ENCODE measurements around the gene PROM2. TPM values are rescaled to one million over a fixed set of nuclear protein-coding genes. Genes with fewer than 3 reads are reported as not detected.

Gene PROM2
- total and polyA plus RNA-seq, 7 experiments from 2014 or later: 0.24 to 1.2 (median 0.57) TPM; not detected in 2

GRCh38 chr2:95328358-95329125, 54.3 kb downstream of the PROM2 start:
- Mint-ChIP-seq H3K27me3 (no peaks in the 10 kb centered on the region), H3K36me3 (no peaks in the 10 kb centered on the region), H3K4me3 (no peak overlapping the region), H3K27ac (no peak overlapping the region), H3K9me3 (peaks cover 0 to 7% (median 0%) of the 10 kb centered on the region in 11 donors), H3K4me1 (no peaks in the 10 kb centered on the region)
- no peaks in the 10 kb centered on the region for H3K27me3 ChIP-seq (ENCODE audit: control insufficient read depth in 2 of 2, insufficient read depth in 2 of 2, low read length in 2 of 2)
- POLR2A ChIA-PET: no interaction called here
- H3K4me3 ChIP-seq (ENCODE audit: low read length): no peak overlapping the region
- CTCF ChIA-PET: no interaction called here
- H3K9me3 ChIP-seq (ENCODE audit: control insufficient read depth in 2 of 3, low read length in 3 of 3): no peaks in the 10 kb centered on the region
- DNase-seq: no peak
- H3K4me1 ChIP-seq (ENCODE audit: control insufficient read depth in 2 of 2, insufficient read depth in 2 of 2, low read length in 2 of 2): no peaks in the 10 kb centered on the region
- no peaks in the 10 kb centered on the region for H3K36me3 ChIP-seq (ENCODE audit: control insufficient read depth in 2 of 3, insufficient read depth in 3 of 3, low read length in 3 of 3)
- H3K27ac ChIP-seq (ENCODE audit: low read depth, low read length): no peak overlapping the region
- intact Hi-C loops (cut with micrococcal nuclease): no loop called here
- no peak for ATAC-seq

- H3K4me1 Mint-ChIP-seq: no peaks in the 10 kb centered on the region
- ChIA-PET POLR2A (no interaction called here), CTCF (no interaction called here)
- peaks cover 0 to 3% (median 0%) of the 10 kb centered on the region in 5 donors for H3K27me3 Mint-ChIP-seq
- no peak overlapping the region for H3K27ac ChIP-seq (ENCODE audit: low read depth, low read length)
- H3K27ac Mint-ChIP-seq: no peak overlapping the region
- ATAC-seq (no peak), DNase-seq (no peak)
- no peaks in the 10 kb centered on the region for H3K36me3 Mint-ChIP-seq
- H3K4me3 Mint-ChIP-seq: no peak overlapping the region
- intact Hi-C loops (cut with micrococcal nuclease): no loop called here
- H3K4me1 ChIP-seq (ENCODE audit: control insufficient read depth in 2 of 2, insufficient read depth in 2 of 2, low read length in 2 of 2): no peaks in the 10 kb centered on the region
- H3K36me3 ChIP-seq (ENCODE audit: control insufficient read depth in 2 of 3, insufficient read depth in 3 of 3, low read length in 3 of 3): no peaks in the 10 kb centered on the region
- peaks cover 0 to 7% (median 0%) of the 10 kb centered on the region in 11 donors for H3K9me3 Mint-ChIP-seq
- no peak overlapping the region for H3K4me3 ChIP-seq (ENCODE audit: low read length)
- no peaks in the 10 kb centered on the region for H3K9me3 ChIP-seq (ENCODE audit: control insufficient read depth in 2 of 3, low read length in 3 of 3)
- H3K27me3 ChIP-seq (ENCODE audit: control insufficient read depth in 2 of 2, insufficient read depth in 2 of 2, low read length in 2 of 2): no peaks in the 10 kb centered on the region
Measured at GRCh38 chr2:95329401-95329800, 55.2 kb downstream of the PROM2 start.

- H3K27ac Mint-ChIP-seq: no peak overlapping the region
- Histone ChIP-seq H3K9me3 (ENCODE audit: control insufficient read depth in 2 of 3, low read length in 3 of 3) (no peaks in the 10 kb centered on the region), H3K27me3 (ENCODE audit: control insufficient read depth in 2 of 2, insufficient read depth in 2 of 2, low read length in 2 of 2) (no peaks in the 10 kb centered on the region), H3K4me3 (ENCODE audit: low read length) (no peak overlapping the region), H3K27ac (ENCODE audit: low read depth, low read length) (no peak overlapping the region), H3K36me3 (ENCODE audit: control insufficient read depth in 2 of 3, insufficient read depth in 3 of 3, low read length in 3 of 3) (no peaks in the 10 kb centered on the region), H3K4me1 (ENCODE audit: control insufficient read depth in 2 of 2, insufficient read depth in 2 of 2, low read length in 2 of 2) (no peaks in the 10 kb centered on the region)
- H3K9me3 Mint-ChIP-seq: peaks cover 0 to 7% (median 0%) of the 10 kb centered on the region in 11 donors
- H3K36me3 Mint-ChIP-seq: no peaks in the 10 kb centered on the region
- ChIA-PET CTCF (interaction anchor here (0.9 kb wide), 1 partner anchor 29 kb away, joined by 3 read pairs; no protein-coding TSS in a partner anchor), POLR2A (no interaction called here)
- ATAC-seq (no peak), DNase-seq (no peak)
- no peaks in the 10 kb centered on the region for H3K4me1 Mint-ChIP-seq
- peaks cover 0 to 4% (median 0%) of the 10 kb centered on the region in 5 donors for H3K27me3 Mint-ChIP-seq
- intact Hi-C loops (cut with micrococcal nuclease): loop anchor here in 1 of 2 donors (10.0 kb wide), 1 partner anchor 95 kb away; no protein-coding TSS in a partner anchor
- H3K4me3 Mint-ChIP-seq: no peak overlapping the region
Measured at GRCh38 chr2:95329891-95330793, 55.9 kb downstream of the PROM2 start.

GRCh38 chr2:95330794-95331338, 56.6 kb downstream of the PROM2 start:
- H3K4me3 ChIP-seq (ENCODE audit: low read length): no peak overlapping the region
- DNase-seq (no peak), ATAC-seq (no peak)
- no peaks in the 10 kb centered on the region for H3K27me3 ChIP-seq (ENCODE audit: control insufficient read depth in 2 of 2, insufficient read depth in 2 of 2, low read length in 2 of 2)
- peak overlapping the region in 1 of 9 donors; percentile 46 for H3K27ac Mint-ChIP-seq
- no peak overlapping the region for H3K27ac ChIP-seq (ENCODE audit: low read depth, low read length)
- H3K4me3 Mint-ChIP-seq: peak overlapping the region in 1 of 10 donors; percentile 9
- no peaks in the 10 kb centered on the region for H3K9me3 ChIP-seq (ENCODE audit: control insufficient read depth in 2 of 3, low read length in 3 of 3)
- H3K36me3 ChIP-seq (ENCODE audit: control insufficient read depth in 2 of 3, insufficient read depth in 3 of 3, low read length in 3 of 3): no peaks in the 10 kb centered on the region
- POLR2A ChIA-PET: no interaction called here
- H3K4me1 Mint-ChIP-seq: no peaks in the 10 kb centered on the region
- H3K9me3 Mint-ChIP-seq: peaks cover 0 to 3% (median 0%) of the 10 kb centered on the region in 11 donors
- H3K36me3 Mint-ChIP-seq: no peaks in the 10 kb centered on the region
- intact Hi-C loops (cut with micrococcal nuclease): loop anchor here in 1 of 2 donors (10.0 kb wide), 1 partner anchor 96 kb away; no protein-coding TSS in a partner anchor
- no peaks in the 10 kb centered on the region for H3K4me1 ChIP-seq (ENCODE audit: control insufficient read depth in 2 of 2, insufficient read depth in 2 of 2, low read length in 2 of 2)
- H3K27me3 Mint-ChIP-seq: peaks cover 0 to 4% (median 3%) of the 10 kb centered on the region in 5 donors
- CTCF ChIA-PET: interaction anchor here (0.9 kb wide), 1 partner anchor 29 kb away, joined by 3 read pairs; no protein-coding TSS in a partner anchor

- Mint-ChIP-seq H3K4me1 (no peaks in the 10 kb centered on the region), H3K4me3 (no peak overlapping the region), H3K36me3 (no peaks in the 10 kb centered on the region), H3K9me3 (peaks cover 0 to 2% (median 0%) of the 10 kb centered on the region in 11 donors), H3K27me3 (peaks cover 0 to 7% (median 3%) of the 10 kb centered on the region in 5 donors), H3K27ac (no peak overlapping the region)
- intact Hi-C loops (cut with micrococcal nuclease): loop anchor here in 1 of 2 donors (10.0 kb wide), 1 partner anchor 97 kb away; no protein-coding TSS in a partner anchor
- ChIA-PET CTCF (no interaction called here), POLR2A (no interaction called here)
- no peaks in the 10 kb centered on the region for H3K27me3 ChIP-seq (ENCODE audit: control insufficient read depth in 2 of 2, insufficient read depth in 2 of 2, low read length in 2 of 2)
- H3K36me3 ChIP-seq (ENCODE audit: control insufficient read depth in 2 of 3, insufficient read depth in 3 of 3, low read length in 3 of 3): no peaks in the 10 kb centered on the region
- ATAC-seq (no peak), DNase-seq (no peak)
- no peak overlapping the region for H3K4me3 ChIP-seq (ENCODE audit: low read length)
- H3K4me1 ChIP-seq (ENCODE audit: control insufficient read depth in 2 of 2, insufficient read depth in 2 of 2, low read length in 2 of 2): no peaks in the 10 kb centered on the region
- H3K9me3 ChIP-seq (ENCODE audit: control insufficient read depth in 2 of 3, low read length in 3 of 3): no peaks in the 10 kb centered on the region
- H3K27ac ChIP-seq (ENCODE audit: low read depth, low read length): no peak overlapping the region
Measured at GRCh38 chr2:95331606-95332005, 57.4 kb downstream of the PROM2 start.

- Mint-ChIP-seq H3K9me3 (peaks cover 0 to 2% (median 0%) of the 10 kb centered on the region in 11 donors), H3K4me3 (no peak overlapping the region), H3K4me1 (no peaks in the 10 kb centered on the region), H3K27ac (no peak overlapping the region), H3K27me3 (peaks cover 0 to 7% (median 3%) of the 10 kb centered on the region in 5 donors), H3K36me3 (no peaks in the 10 kb centered on the region)
- ChIA-PET CTCF (no interaction called here), POLR2A (no interaction called here)
- Histone ChIP-seq H3K36me3 (ENCODE audit: control insufficient read depth in 2 of 3, insufficient read depth in 3 of 3, low read length in 3 of 3) (no peaks in the 10 kb centered on the region), H3K27me3 (ENCODE audit: control insufficient read depth in 2 of 2, insufficient read depth in 2 of 2, low read length in 2 of 2) (no peaks in the 10 kb centered on the region), H3K4me3 (ENCODE audit: low read length) (no peak overlapping the region), H3K4me1 (ENCODE audit: control insufficient read depth in 2 of 2, insufficient read depth in 2 of 2, low read length in 2 of 2) (no peaks in the 10 kb centered on the region), H3K27ac (ENCODE audit: low read depth, low read length) (no peak overlapping the region), H3K9me3 (ENCODE audit: control insufficient read depth in 2 of 3, low read length in 3 of 3) (no peaks in the 10 kb centered on the region)
- intact Hi-C loops (cut with micrococcal nuclease): loop anchor here in 1 of 2 donors (10.0 kb wide), 1 partner anchor 97 kb away; no protein-coding TSS in a partner anchor
- no peak for ATAC-seq
- no peak for DNase-seq
Measured at GRCh38 chr2:95332036-95332435, 57.8 kb downstream of the PROM2 start.

Measured in naive thymus-derived CD4-positive, alpha-beta T cell (primary cell).